HL-60 (cell line): ENCODE results near the gene DYRK2.

ENCODE experiments used
- DNase-seq, 2 experiments: peaks; one replicate each; pipeline ENCODE4 v3.0.0-alpha.2; 2010 to 2020; ENCODE audit warnings: low read depth in 1 of 2, low spot score in 1 of 2
- H3K27ac ChIP-seq: fragments of 250-450 bp; sonication (Bioruptor Pico); replicated peaks from 2 replicates; pipeline ENCODE4 v1.5.1; 2020; ENCODE audit warnings: mild to moderate bottlenecking, moderate library complexity
- H3K27me3 ChIP-seq: fragments of 250-450 bp; sonication (Bioruptor Pico); 2 replicates; pipeline ENCODE4 v1.5.1; 2021; ENCODE audit warnings: mild to moderate bottlenecking, moderate library complexity; ENCODE audit not compliant: insufficient read depth, poor library complexity, severe bottlenecking
- H3K4me3 ChIP-seq: replicated peaks from 2 replicates; pipeline ENCODE4 v1.5.1; 2011; ENCODE audit warnings: mild to moderate bottlenecking, control low read depth, low read length; ENCODE audit not compliant: insufficient read depth
- GABPA ChIP-seq: IDR thresholded peaks from 2 replicates; pipeline ENCODE4 v1.6.1; 2012; ENCODE audit warnings: low read depth
- POLR2AphosphoS5 ChIP-seq: IDR thresholded peaks from 2 replicates; pipeline ENCODE4 v1.6.1; 2012; ENCODE audit warnings: low read depth
- SPI1 ChIP-seq: IDR thresholded peaks from 2 replicates; pipeline ENCODE4 v1.6.1; 2012; ENCODE audit warnings: low read depth, mild to moderate bottlenecking, borderline replicate concordance
- TF ChIP-seq, protein P1 (sequence below): IDR thresholded peaks from 2 replicates; pipeline ENCODE4 v1.6.1; 2012; ENCODE audit warnings: low read depth; ENCODE audit not compliant: insufficient replicate concordance
- TF ChIP-seq, protein P2 (sequence below): IDR thresholded peaks from one replicate; pipeline ENCODE4 v1.5.1; 2011; ENCODE audit warnings: low read length, control low read depth, inconsistent platforms; ENCODE audit not compliant: insufficient read depth

DYRK2 gene

DNA sequence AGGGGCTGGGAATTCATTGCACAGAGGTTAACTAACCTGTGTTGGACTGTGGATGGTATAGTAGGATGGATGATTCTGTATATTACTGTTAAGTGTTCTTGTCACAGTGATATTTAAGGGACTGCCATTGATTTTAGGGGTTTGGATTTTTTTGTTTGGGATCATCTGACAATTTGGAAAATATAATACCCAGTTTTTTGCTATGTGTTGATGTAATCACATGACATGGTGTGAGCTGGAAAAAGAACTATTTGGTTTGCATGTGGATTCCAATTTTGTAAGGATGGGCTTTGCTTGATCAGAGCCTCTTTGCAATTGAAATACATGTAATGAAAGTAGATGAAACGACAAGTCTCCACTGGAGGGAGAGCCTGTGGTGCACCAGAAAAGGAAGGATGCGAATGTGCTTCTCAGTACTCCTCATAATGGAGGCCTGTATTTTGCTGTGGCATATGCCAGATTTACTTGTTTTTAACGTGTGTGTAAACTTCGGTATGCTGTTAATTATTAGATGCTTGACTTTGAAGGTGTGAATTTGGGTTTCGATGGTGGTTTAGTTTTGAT, 2.7 kb downstream of the DYRK2 start:
- Histone ChIP-seq H3K4me3 (no peak overlapping the region), H3K27me3 (no peaks in the 10 kb centered on the region), H3K27ac (no peak overlapping the region)
- TF ChIP-seq POLR2AphosphoS5 (no peak), SPI1 (no peak), GABPA (no peak)
- TF ChIP-seq, protein P1, sequence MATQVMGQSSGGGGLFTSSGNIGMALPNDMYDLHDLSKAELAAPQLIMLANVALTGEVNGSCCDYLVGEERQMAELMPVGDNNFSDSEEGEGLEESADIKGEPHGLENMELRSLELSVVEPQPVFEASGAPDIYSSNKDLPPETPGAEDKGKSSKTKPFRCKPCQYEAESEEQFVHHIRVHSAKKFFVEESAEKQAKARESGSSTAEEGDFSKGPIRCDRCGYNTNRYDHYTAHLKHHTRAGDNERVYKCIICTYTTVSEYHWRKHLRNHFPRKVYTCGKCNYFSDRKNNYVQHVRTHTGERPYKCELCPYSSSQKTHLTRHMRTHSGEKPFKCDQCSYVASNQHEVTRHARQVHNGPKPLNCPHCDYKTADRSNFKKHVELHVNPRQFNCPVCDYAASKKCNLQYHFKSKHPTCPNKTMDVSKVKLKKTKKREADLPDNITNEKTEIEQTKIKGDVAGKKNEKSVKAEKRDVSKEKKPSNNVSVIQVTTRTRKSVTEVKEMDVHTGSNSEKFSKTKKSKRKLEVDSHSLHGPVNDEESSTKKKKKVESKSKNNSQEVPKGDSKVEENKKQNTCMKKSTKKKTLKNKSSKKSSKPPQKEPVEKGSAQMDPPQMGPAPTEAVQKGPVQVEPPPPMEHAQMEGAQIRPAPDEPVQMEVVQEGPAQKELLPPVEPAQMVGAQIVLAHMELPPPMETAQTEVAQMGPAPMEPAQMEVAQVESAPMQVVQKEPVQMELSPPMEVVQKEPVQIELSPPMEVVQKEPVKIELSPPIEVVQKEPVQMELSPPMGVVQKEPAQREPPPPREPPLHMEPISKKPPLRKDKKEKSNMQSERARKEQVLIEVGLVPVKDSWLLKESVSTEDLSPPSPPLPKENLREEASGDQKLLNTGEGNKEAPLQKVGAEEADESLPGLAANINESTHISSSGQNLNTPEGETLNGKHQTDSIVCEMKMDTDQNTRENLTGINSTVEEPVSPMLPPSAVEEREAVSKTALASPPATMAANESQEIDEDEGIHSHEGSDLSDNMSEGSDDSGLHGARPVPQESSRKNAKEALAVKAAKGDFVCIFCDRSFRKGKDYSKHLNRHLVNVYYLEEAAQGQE, result no peak
- TF ChIP-seq, protein P2, sequence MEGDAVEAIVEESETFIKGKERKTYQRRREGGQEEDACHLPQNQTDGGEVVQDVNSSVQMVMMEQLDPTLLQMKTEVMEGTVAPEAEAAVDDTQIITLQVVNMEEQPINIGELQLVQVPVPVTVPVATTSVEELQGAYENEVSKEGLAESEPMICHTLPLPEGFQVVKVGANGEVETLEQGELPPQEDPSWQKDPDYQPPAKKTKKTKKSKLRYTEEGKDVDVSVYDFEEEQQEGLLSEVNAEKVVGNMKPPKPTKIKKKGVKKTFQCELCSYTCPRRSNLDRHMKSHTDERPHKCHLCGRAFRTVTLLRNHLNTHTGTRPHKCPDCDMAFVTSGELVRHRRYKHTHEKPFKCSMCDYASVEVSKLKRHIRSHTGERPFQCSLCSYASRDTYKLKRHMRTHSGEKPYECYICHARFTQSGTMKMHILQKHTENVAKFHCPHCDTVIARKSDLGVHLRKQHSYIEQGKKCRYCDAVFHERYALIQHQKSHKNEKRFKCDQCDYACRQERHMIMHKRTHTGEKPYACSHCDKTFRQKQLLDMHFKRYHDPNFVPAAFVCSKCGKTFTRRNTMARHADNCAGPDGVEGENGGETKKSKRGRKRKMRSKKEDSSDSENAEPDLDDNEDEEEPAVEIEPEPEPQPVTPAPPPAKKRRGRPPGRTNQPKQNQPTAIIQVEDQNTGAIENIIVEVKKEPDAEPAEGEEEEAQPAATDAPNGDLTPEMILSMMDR, result no peak
- DNase-seq, result no peak

DNA sequence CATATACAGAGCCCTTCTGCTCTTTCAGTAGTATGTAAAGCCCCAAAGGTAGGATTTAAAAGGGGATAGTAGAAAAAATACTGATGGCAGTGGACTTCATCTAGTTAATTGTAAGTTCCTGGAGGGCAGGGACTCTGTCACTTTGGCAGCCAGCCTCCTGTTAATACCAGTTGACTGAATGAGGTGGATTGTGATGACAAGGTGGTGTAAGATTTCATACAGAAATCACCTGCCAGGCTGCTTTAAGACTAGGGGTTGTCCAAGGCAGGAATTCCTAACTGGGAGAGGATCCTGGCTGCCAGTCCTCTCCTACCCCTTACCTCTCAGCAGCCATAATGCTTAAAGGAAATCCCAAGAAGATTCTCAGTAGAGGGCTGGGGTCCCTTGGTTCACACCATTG, 7.3 kb downstream of the DYRK2 start:
- DNase-seq, result no peak
- H3K27ac ChIP-seq, result no peak overlapping the region
- H3K4me3 ChIP-seq, result no peak overlapping the region
- H3K27me3 ChIP-seq, result no peaks in the 10 kb centered on the region
- TF ChIP-seq POLR2AphosphoS5, result no peak
- no peak for TF ChIP-seq SPI1
- TF ChIP-seq, protein P2, result no peak
- no peak for TF ChIP-seq GABPA
- TF ChIP-seq, protein P1, result no peak

DNA sequence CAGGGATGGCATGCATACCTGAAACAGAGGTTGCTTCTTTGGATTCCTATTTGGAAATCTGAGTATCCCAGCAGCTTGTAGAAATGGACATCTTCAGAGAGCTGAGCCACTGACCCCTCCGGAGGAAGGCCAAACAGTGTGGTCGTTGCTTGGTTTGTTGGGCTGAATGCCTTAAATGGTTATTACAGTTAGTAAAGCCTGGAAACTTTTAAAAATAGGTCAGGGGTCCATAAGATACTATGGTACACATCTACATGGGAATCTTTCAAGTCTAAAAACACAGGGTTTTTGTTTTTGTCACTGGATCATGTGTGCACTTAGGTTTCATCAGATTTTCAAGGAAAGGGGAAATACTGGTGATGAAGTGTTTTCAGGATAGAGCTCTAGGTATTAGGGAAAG, 7.7 kb downstream of the DYRK2 start:
- no peak overlapping the region for H3K4me3 ChIP-seq
- TF ChIP-seq POLR2AphosphoS5, result no peak
- TF ChIP-seq, protein P2, result no peak
- no peak for TF ChIP-seq SPI1
- TF ChIP-seq, protein P1, result no peak
- TF ChIP-seq GABPA, result no peak
- H3K27ac ChIP-seq, result no peak overlapping the region

More for the DNA sequence above, 7.7 kb downstream of the DYRK2 start:
- H3K27me3 ChIP-seq, result no peaks in the 10 kb centered on the region
- no peak for DNase-seq
